Measurements from ENCODE around the gene RCAN1. TPM values are rescaled to one million over a fixed set of nuclear protein-coding genes. Genes with fewer than 3 reads are reported as not detected.

Gene RCAN1
- total RNA-seq, 1 donor: 308 TPM

- DNase-seq (ENCODE audit: low read depth): no peak
- no peak overlapping the region for H3K4me3 ChIP-seq (ENCODE audit: low read depth, low read length)
- TF ChIP-seq, protein P1, sequence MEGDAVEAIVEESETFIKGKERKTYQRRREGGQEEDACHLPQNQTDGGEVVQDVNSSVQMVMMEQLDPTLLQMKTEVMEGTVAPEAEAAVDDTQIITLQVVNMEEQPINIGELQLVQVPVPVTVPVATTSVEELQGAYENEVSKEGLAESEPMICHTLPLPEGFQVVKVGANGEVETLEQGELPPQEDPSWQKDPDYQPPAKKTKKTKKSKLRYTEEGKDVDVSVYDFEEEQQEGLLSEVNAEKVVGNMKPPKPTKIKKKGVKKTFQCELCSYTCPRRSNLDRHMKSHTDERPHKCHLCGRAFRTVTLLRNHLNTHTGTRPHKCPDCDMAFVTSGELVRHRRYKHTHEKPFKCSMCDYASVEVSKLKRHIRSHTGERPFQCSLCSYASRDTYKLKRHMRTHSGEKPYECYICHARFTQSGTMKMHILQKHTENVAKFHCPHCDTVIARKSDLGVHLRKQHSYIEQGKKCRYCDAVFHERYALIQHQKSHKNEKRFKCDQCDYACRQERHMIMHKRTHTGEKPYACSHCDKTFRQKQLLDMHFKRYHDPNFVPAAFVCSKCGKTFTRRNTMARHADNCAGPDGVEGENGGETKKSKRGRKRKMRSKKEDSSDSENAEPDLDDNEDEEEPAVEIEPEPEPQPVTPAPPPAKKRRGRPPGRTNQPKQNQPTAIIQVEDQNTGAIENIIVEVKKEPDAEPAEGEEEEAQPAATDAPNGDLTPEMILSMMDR (IDR thresholded peaks at IDR 0.05; ENCODE audit: insufficient read depth, low read depth, low read length): no peak
Observed at GRCh38 chr21:34533938-34534337, 81.0 kb downstream of the RCAN1 start.

DNA sequence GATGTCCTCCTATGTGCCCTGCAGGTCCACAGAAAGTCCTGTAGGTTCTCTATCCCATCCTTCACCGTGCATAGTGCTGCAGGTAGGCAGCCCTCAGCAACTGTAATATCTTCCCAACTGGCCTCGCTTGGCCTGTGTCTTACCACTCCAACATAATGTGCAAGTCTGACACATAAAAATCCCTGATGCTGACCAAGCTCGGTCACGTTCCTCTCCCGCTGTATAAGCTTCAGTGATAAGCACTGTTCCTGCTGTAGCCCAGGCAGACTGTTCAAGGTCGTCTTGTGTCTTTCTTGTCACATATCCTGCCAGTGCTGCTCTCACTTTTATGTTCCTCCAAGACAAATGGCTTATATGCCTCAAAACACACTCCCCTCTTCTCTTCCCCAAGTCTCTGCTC is 83.5 kb downstream of the RCAN1 start:
- H3K4me3 ChIP-seq (ENCODE audit: low read depth, low read length): no peak overlapping the region
- TF ChIP-seq, protein P1 (IDR thresholded peaks at IDR 0.05; ENCODE audit: insufficient read depth, low read depth, low read length): no peak
- no peak for DNase-seq (ENCODE audit: low read depth)

DNA sequence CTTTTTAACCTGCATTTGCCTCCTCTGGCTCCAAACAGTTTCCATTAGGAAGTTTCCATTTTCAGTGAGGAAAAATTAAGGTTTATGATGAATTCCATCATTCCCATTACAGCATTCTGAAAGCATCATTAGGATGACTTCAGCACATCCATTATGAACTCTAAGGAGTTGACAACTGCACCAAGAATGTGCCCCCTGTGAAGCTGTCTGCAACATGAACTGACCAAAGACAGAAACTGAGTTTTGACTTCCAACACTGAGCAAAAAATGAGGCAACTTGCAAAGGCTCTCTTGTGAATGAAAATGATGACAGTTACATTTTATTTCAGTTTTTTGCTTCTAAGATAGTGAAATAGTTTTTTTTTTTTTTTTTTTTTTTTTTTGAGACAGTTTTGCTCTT is 84.7 kb downstream of the RCAN1 start:
- TF ChIP-seq, protein P1 (IDR thresholded peaks at IDR 0.05; ENCODE audit: insufficient read depth, low read depth, low read length): no peak
- peak; percentile 56 for DNase-seq (ENCODE audit: low read depth)
- H3K4me3 ChIP-seq (ENCODE audit: low read depth, low read length): no peak overlapping the region

GRCh38 chr21:34528131-34528561 is 86.8 kb downstream of the RCAN1 start:
- TF ChIP-seq, protein P1 (IDR thresholded peaks at IDR 0.05; ENCODE audit: insufficient read depth, low read depth, low read length): no peak
- no peak for DNase-seq (ENCODE audit: low read depth)
- H3K4me3 ChIP-seq (ENCODE audit: low read depth, low read length): no peak overlapping the region

- TF ChIP-seq, protein P1 (IDR thresholded peaks at IDR 0.05; ENCODE audit: insufficient read depth, low read depth, low read length): no peak
- DNase-seq (ENCODE audit: low read depth): peak; percentile 100
- H3K4me3 ChIP-seq (ENCODE audit: low read depth, low read length): peak overlapping the region; percentile 64
Observed at GRCh38 chr21:34526618-34527290, 88.2 kb downstream of the RCAN1 start.

- peak overlapping the region; percentile 64 for H3K4me3 ChIP-seq (ENCODE audit: low read depth, low read length)
- DNase-seq (ENCODE audit: low read depth): peak; percentile 64
- TF ChIP-seq, protein P1 (IDR thresholded peaks at IDR 0.05; ENCODE audit: insufficient read depth, low read depth, low read length): no peak
Observed at GRCh38 chr21:34526241-34526617, 88.7 kb downstream of the RCAN1 start.

All from fibroblast of villous mesenchyme (primary cell).